GM10847 (cell line): ENCODE results near the gene SPTLC1.

ENCODE experiments used
- POLR2A ChIP-seq: IDR thresholded peaks from 2 replicates; pipeline ENCODE4 v1.6.1; 2011; ENCODE audit not compliant: insufficient read length; ENCODE audit errors: extremely low read depth

Gene SPTLC1

DNA sequence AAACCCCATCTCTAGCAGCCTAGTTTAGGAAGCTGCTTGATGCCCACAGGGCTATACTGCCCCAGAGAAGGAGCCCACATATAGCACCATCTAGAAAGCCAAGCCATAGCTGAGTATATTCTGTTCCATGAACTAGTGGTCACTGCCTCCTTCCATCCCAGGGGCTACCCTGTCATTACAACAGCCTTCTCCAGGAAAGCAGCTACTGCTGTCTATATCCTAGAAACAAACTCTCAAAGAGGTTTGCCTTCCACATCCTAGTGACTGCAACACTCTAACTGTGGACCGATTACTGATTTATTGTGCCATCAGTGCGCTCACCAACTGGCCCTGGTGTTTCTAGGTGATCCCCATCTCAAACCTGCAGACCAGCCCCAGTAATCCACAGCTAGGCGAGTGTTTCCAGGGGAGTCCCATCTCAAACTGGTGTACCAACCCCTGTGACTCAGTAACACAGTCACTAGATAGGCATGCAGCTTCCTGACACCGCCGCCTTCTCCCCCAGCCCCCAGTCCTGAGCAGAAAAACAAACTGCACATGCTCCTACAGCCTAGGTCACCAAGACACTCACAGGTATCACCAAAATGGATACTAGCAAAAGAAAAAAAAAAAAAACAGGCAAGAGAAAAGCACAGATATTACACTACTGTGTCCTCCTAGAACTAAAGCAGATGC is 14.8 kb downstream of the SPTLC1 start:
- no peak for TF ChIP-seq POLR2A

DNA sequence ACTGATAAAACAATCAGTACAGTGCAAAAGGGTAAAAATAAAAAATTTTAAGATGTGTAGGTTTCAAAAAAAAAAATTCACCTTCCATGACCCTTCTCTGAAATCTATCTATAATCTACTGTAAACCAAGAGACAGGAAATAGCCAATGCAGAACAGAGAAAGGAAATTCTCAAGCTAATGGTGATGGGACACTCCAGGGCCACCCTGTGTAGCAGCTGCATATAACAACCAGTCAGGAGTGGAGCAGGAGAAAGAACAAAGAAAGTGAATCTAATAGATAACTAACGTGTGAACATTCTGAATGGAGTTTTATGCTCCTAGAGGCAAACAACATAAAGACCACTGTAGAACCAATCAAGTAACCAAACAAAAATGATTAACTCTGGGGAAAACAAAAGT is 16.6 kb downstream of the SPTLC1 start:
- TF ChIP-seq POLR2A = no peak

DNA sequence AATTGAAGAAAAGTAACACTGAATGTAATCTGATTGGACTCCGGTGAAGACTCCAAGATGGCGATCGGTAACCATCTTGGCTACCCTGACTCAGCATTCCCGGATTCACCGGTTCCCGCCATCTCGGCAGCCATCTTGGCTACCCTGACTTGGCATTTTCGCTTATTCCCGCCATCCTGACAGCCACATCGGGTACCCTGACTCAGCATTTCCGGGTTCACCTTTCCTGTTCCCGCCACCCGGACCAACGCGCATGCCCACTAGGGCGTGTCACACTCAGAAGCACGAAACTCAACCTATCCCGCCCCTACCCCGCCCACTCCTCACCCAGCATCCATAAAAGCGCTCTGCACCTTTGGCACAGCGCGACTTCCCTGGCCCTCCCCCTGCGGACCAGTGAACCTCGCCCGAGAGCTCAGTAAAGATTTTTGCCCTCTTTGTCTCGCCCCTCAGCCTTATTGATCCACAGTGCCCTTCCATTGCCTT is 17.2 kb downstream of the SPTLC1 start:
- no peak for TF ChIP-seq POLR2A

DNA sequence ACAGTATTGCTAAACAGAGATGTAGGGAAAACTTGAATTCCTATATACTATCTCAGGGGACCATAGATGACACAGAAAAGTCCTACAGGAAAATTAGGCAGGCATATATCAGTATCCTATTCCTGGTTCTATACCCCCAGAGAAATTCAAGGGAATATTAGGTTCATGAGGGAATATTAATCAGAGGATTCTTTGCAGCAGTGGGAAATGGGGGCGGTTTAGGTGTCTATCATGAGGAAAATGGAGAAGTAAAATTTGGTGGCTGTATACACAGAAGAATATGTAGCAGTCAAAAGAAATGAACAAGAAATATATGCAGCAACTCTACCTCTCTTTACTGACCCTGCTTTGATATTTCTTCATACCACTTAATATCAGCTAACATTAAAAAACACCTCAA is 20.0 kb downstream of the SPTLC1 start:
- no peak for TF ChIP-seq POLR2A

DNA sequence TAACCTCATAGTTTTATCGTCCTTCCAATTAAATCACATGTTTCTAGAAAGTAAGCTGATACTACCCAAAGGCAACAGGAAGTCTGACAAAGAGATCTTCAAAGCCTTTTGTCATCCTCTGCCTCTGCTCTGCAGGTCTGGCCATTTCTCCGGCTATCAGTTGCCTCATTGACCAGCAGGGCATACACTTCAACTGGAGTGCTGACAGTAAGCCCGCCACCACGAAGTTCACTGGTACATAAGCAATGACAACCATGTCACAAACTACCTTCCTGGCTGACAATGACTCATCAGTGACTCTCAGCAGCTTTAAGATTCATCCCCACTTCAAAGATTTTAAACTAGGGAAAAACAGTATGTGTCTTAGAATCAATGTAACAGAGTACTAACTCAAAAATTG is 20.6 kb downstream of the SPTLC1 start:
- no peak for TF ChIP-seq POLR2A

DNA sequence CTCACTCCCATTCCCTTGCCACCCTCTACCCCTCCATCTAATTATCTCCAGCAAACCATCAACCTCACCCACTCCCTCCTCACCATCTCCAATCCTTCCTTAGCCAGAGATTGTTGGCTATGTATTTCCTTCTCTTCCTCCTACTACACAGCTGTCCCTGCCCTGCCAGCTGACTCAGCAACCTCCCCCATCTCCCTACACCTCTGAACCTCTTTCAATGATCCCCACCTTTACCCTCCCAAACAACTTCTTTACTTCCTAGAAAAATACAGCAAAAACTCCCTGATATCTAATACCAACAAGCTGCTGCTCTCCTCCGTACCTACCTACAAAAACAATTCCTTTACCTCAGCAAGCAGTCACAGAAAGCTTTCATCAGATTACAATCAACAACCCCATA is 37.3 kb downstream of the SPTLC1 start:
- TF ChIP-seq POLR2A = no peak

DNA sequence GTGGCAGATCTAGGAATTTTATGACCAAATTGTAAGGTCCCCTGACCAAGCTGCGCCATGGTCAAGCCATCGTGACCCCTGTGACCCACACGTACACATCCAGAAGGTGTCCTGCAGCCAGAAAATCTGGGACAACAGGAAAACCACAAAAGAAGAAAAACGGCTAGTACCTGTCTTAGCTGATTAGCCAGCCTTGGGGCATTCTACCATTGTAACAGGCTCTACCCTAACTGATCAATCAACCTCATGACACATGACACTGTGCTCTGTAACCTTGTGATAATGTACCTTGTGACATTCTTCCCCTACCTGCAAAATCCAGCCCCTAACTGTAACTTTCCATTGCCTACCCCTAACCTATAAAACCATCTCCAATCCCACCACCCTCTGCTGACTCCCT is 43.6 kb downstream of the SPTLC1 start:
- no peak for TF ChIP-seq POLR2A

DNA sequence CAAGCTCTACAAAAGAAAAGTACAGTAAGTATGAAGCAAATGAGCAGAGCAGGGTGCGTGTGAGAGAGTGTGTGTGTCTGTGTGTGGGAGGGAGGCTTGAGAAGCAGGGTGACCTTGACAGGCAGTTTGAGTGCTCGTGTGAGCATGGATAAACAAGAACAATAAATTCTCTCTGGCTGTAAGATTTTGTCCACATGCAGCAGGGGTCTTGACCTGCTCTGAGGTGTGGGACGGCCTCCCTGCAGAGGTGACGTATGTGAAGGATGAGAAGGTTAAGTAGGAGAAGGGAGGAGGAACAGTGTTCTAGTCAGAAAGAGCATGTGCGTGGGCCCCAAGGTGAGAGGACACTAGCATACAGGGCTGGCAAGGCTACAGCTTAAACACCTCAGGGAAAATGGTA is 49.0 kb downstream of the SPTLC1 start:
- TF ChIP-seq POLR2A = no peak

DNA sequence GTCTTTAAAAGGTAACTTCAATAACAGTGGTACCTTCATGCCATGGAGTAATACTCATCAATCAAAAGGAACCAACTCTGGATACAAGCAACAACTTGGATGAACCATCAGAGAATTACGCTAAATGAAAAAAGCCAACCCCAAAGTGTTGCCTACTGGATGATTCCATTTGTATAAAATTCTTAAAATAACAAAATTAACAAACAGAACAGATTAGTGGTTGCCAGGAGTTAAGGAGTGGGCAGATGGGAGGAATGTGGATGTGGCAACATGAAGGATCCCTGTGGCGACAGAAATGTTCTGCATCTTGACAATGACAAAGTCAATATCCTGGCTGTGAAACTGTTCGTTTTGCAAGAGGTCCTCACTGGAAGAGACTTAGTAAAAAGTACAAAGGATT is 50.5 kb downstream of the SPTLC1 start:
- TF ChIP-seq POLR2A = no peak

DNA sequence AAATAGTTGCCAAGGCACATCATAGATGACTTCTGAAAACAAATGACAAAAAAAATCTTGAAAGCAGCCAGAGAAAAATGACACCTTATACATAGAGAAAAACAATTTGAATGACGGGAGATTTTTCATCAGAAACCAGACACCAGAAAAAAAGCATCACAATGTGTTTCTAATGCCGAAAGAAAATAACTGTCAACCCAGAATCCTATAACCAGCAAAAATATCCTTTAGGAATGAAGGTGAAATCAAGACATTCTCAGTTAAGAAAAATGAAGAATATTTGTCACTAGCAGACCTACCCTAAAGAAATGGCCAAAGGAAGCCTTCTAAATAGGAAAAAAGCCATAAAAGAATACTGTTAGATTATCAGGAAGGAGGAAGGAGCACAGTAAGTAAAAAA is 54.0 kb downstream of the SPTLC1 start:
- TF ChIP-seq POLR2A = no peak

DNA sequence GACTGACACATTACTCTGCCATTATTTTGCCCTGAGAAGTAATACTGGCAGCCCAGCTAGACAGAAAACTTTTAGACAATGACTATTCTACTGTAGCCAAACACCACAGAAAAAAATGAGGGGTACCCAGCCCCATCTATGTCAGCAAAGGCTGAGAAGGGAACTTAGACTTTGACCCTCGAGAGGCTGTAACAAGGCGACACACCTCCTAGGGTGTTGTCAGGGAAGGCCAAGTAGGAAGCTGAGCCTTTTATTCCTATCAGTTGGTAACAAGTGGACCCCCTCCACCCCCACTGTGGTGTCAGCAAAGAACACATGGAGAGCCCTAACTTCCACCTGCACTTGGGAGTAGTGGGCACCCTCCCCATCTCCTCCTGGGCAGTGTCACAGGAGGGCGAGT is 55.6 kb downstream of the SPTLC1 start:
- TF ChIP-seq POLR2A = no peak

DNA sequence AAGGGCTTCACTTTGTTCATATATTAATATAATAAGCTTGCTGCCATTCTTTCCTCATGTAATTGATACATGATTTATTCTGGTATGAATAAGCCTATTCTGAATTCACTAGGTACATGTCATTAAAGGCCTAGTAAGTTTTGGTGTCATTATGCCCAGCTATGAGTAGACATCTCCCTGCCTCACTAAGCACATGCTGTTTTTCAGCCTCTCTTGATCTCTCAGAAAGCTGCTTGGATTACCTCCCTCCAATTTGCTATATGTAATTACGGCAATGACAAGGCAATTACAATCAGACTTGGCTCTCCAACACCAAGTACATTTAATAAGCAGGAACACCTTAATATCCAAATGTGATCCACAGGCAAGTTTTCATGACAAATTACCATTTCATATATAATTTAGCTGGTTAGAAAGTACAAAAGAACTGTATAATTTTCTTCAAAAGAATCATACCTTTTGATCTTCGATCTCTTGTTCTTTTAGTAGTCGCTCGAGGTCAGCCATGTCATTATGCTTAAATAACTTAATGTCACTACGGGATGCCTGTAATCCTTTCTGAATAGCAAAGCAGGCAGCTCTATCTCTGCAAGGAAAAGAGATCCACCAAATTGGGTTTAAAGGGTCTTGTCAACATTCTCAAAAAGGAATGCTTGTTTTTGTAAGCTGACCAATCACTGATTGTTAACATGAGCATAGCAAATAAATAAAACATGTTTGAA is 56.3 kb downstream of the SPTLC1 start:
- TF ChIP-seq POLR2A = no peak

DNA sequence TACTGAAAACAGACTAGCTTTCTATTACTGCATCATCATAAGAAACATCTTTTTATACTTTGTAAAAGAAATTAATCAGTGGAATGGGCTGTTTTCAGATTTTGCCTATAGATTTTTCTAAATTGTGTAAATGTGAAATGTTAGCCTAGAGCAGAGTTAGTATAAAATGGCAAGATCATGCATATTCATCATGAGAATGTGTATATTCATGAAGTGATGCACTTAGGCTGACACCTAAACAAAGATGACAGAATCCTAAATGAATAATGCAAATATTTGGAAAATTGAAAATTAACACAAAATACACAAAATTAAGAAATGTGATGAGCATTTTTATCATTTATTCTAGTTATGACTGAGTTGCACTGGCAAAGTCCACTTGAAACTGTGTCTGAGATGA is 57.2 kb downstream of the SPTLC1 start:
- TF ChIP-seq POLR2A = no peak

DNA sequence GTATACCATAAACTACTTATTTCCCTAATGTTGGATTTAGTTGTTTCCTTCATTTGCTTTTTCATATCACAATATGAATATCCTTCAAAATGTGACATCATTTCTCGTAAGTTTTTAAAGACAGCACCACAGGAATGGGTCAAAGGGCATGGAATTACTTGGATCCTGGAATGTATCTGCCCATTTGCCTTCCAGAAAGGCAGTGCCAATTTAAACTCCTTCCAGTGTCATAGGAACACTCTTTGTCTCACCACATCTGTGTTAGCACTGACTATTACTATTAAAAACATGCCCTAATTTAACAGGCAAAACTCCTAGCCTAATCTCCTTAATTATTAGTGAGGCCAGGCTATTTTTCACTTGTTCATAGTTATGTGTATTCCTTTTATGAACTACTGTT is 58.0 kb downstream of the SPTLC1 start:
- TF ChIP-seq POLR2A = no peak

DNA sequence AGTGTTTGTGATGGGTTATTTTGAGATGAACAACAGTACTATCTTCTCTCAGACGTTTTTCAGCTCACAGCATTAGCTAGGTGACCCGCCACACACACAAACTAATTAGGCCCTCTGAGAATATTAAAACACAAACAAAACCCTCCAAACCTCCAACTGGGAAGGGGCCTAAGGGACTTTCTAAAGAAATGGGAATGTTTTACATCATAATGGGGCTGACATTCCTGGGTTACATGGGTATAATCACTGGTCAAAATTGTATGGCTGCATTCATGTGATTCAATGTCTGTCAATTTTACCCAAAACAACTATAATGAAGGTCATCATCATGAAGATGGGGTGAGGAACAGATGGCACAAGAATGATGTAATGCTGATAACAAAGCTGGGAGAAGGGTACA is 59.6 kb downstream of the SPTLC1 start:
- no peak for TF ChIP-seq POLR2A

DNA sequence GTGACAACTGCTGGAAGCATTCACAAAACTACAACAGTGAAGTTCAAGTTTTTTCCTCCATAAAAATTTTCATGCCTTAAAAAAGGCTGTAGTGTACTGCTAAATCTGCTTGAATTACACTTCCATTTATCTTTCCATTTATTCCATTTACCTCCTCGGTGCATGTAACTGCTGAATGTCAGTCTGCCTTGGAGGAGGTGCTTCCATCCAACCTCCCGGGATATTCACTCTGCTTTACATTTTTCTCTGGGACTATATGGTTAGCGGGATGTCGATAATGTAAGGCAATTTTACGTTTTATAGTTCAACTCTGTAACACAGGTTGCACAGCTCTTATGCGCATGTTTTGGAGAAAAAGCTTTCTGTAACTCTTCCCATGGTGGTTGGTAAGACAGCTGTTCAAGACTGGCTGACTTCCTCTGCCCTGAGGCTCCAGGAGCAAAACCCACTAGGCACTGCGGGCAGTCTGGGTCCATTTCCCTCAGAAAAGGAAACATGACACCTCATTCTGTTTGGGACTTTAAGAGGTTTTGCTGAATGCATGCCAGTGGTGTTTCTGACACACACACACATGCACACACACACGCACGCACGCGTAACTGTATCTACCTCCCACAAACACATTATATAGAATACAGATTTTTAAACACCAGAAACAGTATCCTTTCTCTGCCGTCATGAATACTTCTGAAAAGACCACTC is 66.1 kb downstream of the SPTLC1 start:
- TF ChIP-seq POLR2A = no peak
